Cardiac muscle cell (in vitro differentiated cells and primary cell): Measurements from ENCODE around the gene P4HTM. TPM values are rescaled to one million over a fixed set of nuclear protein-coding genes. Genes with fewer than 3 reads are reported as not detected.

Source experiments
- DNase-seq, 2 donors: peaks; one replicate each; pipeline versions ENCODE4 v3.0.0 to v3.0.0-alpha.2; 2010 to 2017; ENCODE audit warnings: low read depth in 1 of 2, low spot score in 1 of 2
- H3K27ac ChIP-seq: fragments of 200-600 bp; sonication (generic); 2 replicates; pipeline ENCODE4 v1.5.1; 2016
- H3K27me3 ChIP-seq: fragments of 200-600 bp; sonication (generic); 2 replicates; pipeline ENCODE4 v1.6.0; 2016; ENCODE audit warnings: control low read depth
- H3K36me3 ChIP-seq: fragments of 200-600 bp; sonication (generic); 2 replicates; pipeline ENCODE4 v1.5.1; 2016; ENCODE audit warnings: control low read depth
- H3K4me1 ChIP-seq: fragments of 200-600 bp; sonication (generic); 2 replicates; pipeline ENCODE4 v1.8.1; 2017; ENCODE audit warnings: low read depth, mild to moderate bottlenecking, mixed run types
- H3K4me3 ChIP-seq: fragments of 200-600 bp; sonication (generic); 2 replicates; pipeline ENCODE4 v1.5.1; 2016; ENCODE audit warnings: mild to moderate bottlenecking
- H3K9me3 ChIP-seq: fragments of 200-600 bp; sonication (generic); 2 replicates; pipeline ENCODE4 v1.5.1; 2017; ENCODE audit warnings: low read depth, mild to moderate bottlenecking, control low read depth
- polyA plus RNA-seq: library from polyadenylated mRNA; unstranded; fragments of >200 nt; fragmentation: Nextera tagmentation; extraction: Ambion mirVana; gene quantifications from 2 replicates; pipeline ENCODE4 v1.2.1, GENCODE V29; 2016
- total RNA-seq: library from RNA; depleted of rRNA; stranded (reverse); fragments of >200 nt; gene quantifications from 2 replicates; pipeline ENCODE4 v1.2.3, GENCODE V29; 2016
- TF ChIP-seq, protein P1 (sequence below): IDR thresholded peaks from 2 replicates; pipeline ENCODE4 v1.5.1; 2012; ENCODE audit warnings: low read depth, mild to moderate bottlenecking, low read length

The P4HTM gene
- total and polyA plus RNA-seq, 2 experiments from 2014 or later: 60.4 to 76.5 TPM

DNA sequence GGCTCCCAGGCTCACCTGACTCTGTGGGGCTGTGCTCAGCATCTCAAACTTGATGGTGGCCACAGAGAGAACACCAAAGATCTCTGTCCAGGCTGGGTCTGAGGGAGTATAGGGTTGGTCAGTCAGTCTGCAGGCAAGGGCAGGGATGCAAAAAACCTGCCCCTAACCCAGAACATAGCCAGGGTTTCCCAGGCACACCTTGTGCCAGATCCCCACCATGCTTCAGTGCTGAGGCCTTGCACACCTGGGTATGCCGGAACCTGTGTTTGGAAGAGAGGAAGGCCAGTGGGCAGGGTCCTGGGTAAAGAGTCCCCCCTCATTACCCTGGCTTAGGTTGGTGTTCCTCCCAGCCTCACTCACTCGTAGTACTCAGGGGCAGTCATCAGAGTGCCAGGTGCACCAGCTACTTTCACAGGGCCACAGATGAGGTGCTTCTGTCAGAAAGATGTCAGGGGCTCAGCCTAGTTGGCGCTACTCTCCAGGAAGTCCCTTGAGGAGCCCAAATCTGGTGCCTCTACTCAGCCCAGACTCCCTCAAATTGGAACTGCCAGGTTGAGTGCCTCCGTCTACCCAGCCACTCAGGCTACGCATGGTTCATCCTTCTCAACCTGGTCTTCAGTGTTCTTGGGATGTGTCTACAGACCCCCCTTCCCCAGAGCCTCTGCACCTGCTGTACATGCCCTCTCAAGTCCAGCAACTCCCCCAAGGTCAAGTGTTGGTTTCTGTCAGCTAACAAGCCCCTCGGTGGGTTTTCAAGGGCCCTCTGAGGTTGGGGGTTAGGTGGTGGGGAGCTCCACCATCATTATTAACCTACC, 26.6 kb downstream of the P4HTM start:
- TF ChIP-seq, protein P1, sequence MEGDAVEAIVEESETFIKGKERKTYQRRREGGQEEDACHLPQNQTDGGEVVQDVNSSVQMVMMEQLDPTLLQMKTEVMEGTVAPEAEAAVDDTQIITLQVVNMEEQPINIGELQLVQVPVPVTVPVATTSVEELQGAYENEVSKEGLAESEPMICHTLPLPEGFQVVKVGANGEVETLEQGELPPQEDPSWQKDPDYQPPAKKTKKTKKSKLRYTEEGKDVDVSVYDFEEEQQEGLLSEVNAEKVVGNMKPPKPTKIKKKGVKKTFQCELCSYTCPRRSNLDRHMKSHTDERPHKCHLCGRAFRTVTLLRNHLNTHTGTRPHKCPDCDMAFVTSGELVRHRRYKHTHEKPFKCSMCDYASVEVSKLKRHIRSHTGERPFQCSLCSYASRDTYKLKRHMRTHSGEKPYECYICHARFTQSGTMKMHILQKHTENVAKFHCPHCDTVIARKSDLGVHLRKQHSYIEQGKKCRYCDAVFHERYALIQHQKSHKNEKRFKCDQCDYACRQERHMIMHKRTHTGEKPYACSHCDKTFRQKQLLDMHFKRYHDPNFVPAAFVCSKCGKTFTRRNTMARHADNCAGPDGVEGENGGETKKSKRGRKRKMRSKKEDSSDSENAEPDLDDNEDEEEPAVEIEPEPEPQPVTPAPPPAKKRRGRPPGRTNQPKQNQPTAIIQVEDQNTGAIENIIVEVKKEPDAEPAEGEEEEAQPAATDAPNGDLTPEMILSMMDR: no peak
- no peak overlapping the region for H3K4me3 ChIP-seq
- peaks cover 38% of the 10 kb centered on the region for H3K36me3 ChIP-seq
- no peak for DNase-seq
- no peak overlapping the region for H3K27ac ChIP-seq
- H3K9me3 ChIP-seq: no peaks in the 10 kb centered on the region
- H3K27me3 ChIP-seq: no peaks in the 10 kb centered on the region
- peaks cover 10% of the 10 kb centered on the region for H3K4me1 ChIP-seq

GRCh38 chr3:49017229-49017970, 27.4 kb downstream of the P4HTM start:
- Histone ChIP-seq H3K36me3 (peaks cover 35% of the 10 kb centered on the region), H3K4me3 (peak overlapping the region; percentile 82), H3K4me1 (peaks cover 10% of the 10 kb centered on the region), H3K27ac (peak overlapping the region; percentile 44), H3K27me3 (no peaks in the 10 kb centered on the region), H3K9me3 (no peaks in the 10 kb centered on the region)
- TF ChIP-seq, protein P1: no peak
- DNase-seq: no peak

- Histone ChIP-seq H3K4me3 (peak within 1 kb of the TSS; percentile 82), H3K27ac (peak within 1 kb of the TSS; percentile 44), H3K4me1 (peaks cover 15% of the 10 kb centered on the region), H3K36me3 (peaks cover 32% of the 10 kb centered on the region), H3K27me3 (no peaks in the 10 kb centered on the region), H3K9me3 (no peaks in the 10 kb centered on the region)
- peak; percentile 64 to 79 for DNase-seq
- TF ChIP-seq, protein P1: no peak
These were observed 28.1 kb downstream of the P4HTM start, which contains the start of gene DALRD3 for GRCh38 chr3:49017971-49018706. Gene DALRD3 (minus strand): TSS chr3:49018580. CDS start chr3:49018564, 16 bp downstream.

GRCh38 chr3:49018707-49019006, 28.6 kb downstream of the P4HTM start:
- H3K9me3 ChIP-seq: no peaks in the 10 kb centered on the region
- peak overlapping the region; percentile 44 for H3K27ac ChIP-seq
- TF ChIP-seq, protein P1: no peak
- H3K27me3 ChIP-seq: no peaks in the 10 kb centered on the region
- peaks cover 27% of the 10 kb centered on the region for H3K36me3 ChIP-seq
- H3K4me3 ChIP-seq: peak overlapping the region; percentile 82
- no peak for DNase-seq
- H3K4me1 ChIP-seq: peaks cover 15% of the 10 kb centered on the region

DNA sequence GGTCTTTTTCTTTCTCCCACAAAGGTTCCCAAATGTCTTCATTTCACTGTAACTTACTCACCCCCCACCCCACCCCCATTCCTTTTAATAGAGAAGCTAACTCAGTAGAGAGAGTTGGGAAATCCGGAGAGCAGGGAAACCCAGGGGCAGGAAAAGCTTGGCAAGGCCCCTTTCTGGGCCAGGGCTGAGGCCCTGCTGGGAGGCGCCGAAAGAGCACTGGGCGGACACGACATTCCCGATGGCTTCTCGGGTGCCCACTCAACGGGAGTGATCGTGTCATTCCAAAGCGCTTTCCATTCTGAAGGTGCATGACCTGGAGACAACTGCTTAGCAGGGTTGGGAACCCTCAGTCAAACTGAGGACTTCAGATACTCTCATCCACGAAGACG, 29.9 kb downstream of the P4HTM start:
- Histone ChIP-seq H3K4me1 (peaks cover 15% of the 10 kb centered on the region), H3K27me3 (no peaks in the 10 kb centered on the region), H3K36me3 (peaks cover 28% of the 10 kb centered on the region), H3K27ac (peak overlapping the region; percentile 96), H3K4me3 (peak overlapping the region; percentile 55), H3K9me3 (no peaks in the 10 kb centered on the region)
- TF ChIP-seq, protein P1: no peak
- peak in 1 of 2 donors; percentile 49 for DNase-seq
